CD14-positive monocyte (primary cell): ENCODE results near the gene CD93. TPM values are rescaled to one million over a fixed set of nuclear protein-coding genes. Genes with fewer than 3 reads are reported as not detected.

Experiments
- DNase-seq, 3 donors: peaks; one replicate each; pipeline ENCODE4 v3.0.0-alpha.2; 2011 to 2022
- H2AFZ ChIP-seq: 2 replicates; pipeline ENCODE4 v1.6.0; 2012; ENCODE audit warnings: mild to moderate bottlenecking, low read depth, low read length, inconsistent platforms; ENCODE audit not compliant: insufficient read depth, poor library complexity, severe bottlenecking
- H3K27ac ChIP-seq, 2 donors: 1 replicate in 1 of 2; 2 replicates in 1 of 2; pipeline ENCODE4 v1.5.1; 2012 to 2013; ENCODE audit warnings: low read length in 2 of 2, control low read depth in 1 of 2, inconsistent platforms in 1 of 2, low read depth in 1 of 2, mild to moderate bottlenecking in 1 of 2
- H3K27me3 ChIP-seq, 2 donors: one replicate each; pipeline versions ENCODE4 v1.6.0 to v1.6.1; 2011 to 2013; ENCODE audit warnings: low read length in 2 of 2; ENCODE audit not compliant: control insufficient read depth in 2 of 2, insufficient read depth in 2 of 2
- H3K36me3 ChIP-seq, 2 donors: replicated peaks in 1 of 2; 1 replicate in 1 of 2; 2 replicates in 1 of 2; pipeline versions ENCODE4 v1.5.1 to v1.6.1; 2012 to 2013; ENCODE audit warnings: low read length in 2 of 2, control low read depth in 1 of 2, inconsistent platforms in 1 of 2, mild to moderate bottlenecking in 1 of 2; ENCODE audit not compliant: insufficient read depth in 2 of 2, control insufficient read depth in 1 of 2
- H3K4me1 ChIP-seq, 2 donors: 1 replicate in 1 of 2; 2 replicates in 1 of 2; pipeline versions ENCODE4 v1.5.1 to v1.6.1; 2012 to 2013; ENCODE audit warnings: low read length in 2 of 2, control low read depth in 1 of 2, inconsistent platforms in 1 of 2, mild to moderate bottlenecking in 1 of 2, moderate library complexity in 1 of 2; ENCODE audit not compliant: insufficient read depth in 2 of 2, control insufficient read depth in 1 of 2
- H3K4me2 ChIP-seq: replicated peaks from 2 replicates; pipeline ENCODE3; 2012; ENCODE audit warnings: low read length, moderate library complexity, mild to moderate bottlenecking; ENCODE audit not compliant: poor library complexity, severe bottlenecking; ENCODE audit errors: extremely low read depth
- H3K4me3 ChIP-seq, 3 experiments: fragments of 200-600 bp in 1 of 3; sonication (generic) in 1 of 3; replicated peaks in 1 of 3; 1 replicate in 2 of 3; 2 replicates in 1 of 3; pipeline ENCODE4 v1.5.1; 2011 to 2013; ENCODE audit warnings: low read length in 3 of 3, mild to moderate bottlenecking in 3 of 3, control low read depth in 2 of 3, low read depth in 2 of 3, inconsistent platforms in 1 of 3, moderate library complexity in 1 of 3
- H3K79me2 ChIP-seq: 2 replicates; pipeline ENCODE4 v1.6.0; 2012; ENCODE audit warnings: mild to moderate bottlenecking, control low read depth, inconsistent platforms, low read length, moderate library complexity; ENCODE audit not compliant: insufficient read depth
- H3K9ac ChIP-seq: 2 replicates; pipeline ENCODE4 v1.6.0; 2017; ENCODE audit warnings: low read length, mild to moderate bottlenecking; ENCODE audit not compliant: insufficient read depth, poor library complexity, severe bottlenecking
- H3K9me3 ChIP-seq, 2 donors: replicated peaks in 1 of 2; 1 replicate in 1 of 2; 2 replicates in 1 of 2; pipeline versions ENCODE4 v1.5.1 to v1.6.1; 2012 to 2013; ENCODE audit warnings: low read length in 2 of 2, control low read depth in 1 of 2; ENCODE audit not compliant: control insufficient read depth in 1 of 2, insufficient read depth in 1 of 2
- H4K20me1 ChIP-seq: 2 replicates; pipeline ENCODE4 v1.6.0; 2012; ENCODE audit warnings: mild to moderate bottlenecking, low read length, control low read depth, moderate library complexity; ENCODE audit not compliant: insufficient read depth
- H3K27ac Mint-ChIP-seq, 7 donors: one replicate each; pipeline ENCODE4 v1.8.0; 2020; ENCODE audit warnings: mild to moderate bottlenecking in 7 of 7, mixed read lengths in 7 of 7, moderate library complexity in 6 of 7, inconsistent platforms in 2 of 7
- H3K27me3 Mint-ChIP-seq, 3 donors: one replicate each; pipeline ENCODE4 v1.8.0; 2021 to 2022; ENCODE audit warnings: low read depth in 3 of 3, mild to moderate bottlenecking in 3 of 3, mixed read lengths in 3 of 3, moderate library complexity in 3 of 3, inconsistent platforms in 1 of 3
- H3K36me3 Mint-ChIP-seq, 2 donors: one replicate each; pipeline ENCODE4 v1.8.0; 2020; ENCODE audit warnings: mixed read lengths in 2 of 2, inconsistent platforms in 1 of 2, mild to moderate bottlenecking in 1 of 2
- H3K4me1 Mint-ChIP-seq: one replicate; pipeline ENCODE4 v1.8.0; 2020; ENCODE audit warnings: mild to moderate bottlenecking, mixed read lengths
- H3K4me3 Mint-ChIP-seq, 2 donors: one replicate each; pipeline ENCODE4 v1.8.0; 2020; ENCODE audit warnings: mild to moderate bottlenecking in 2 of 2, mixed read lengths in 2 of 2, moderate library complexity in 1 of 2
- H3K9me3 Mint-ChIP-seq, 7 donors: one replicate each; pipeline ENCODE4 v1.8.0; 2020 to 2022; ENCODE audit warnings: mixed read lengths in 7 of 7, mild to moderate bottlenecking in 6 of 7, moderate library complexity in 6 of 7, inconsistent platforms in 2 of 7
- WGBS: methylation state at CpG from one replicate; pipeline ENCODE4 v1.1.5; 2013; ENCODE audit warnings: missing lambda C conversion rate; ENCODE audit not compliant: insufficient coverage; 5-methylcytosine and 5-hydroxymethylcytosine counted together
- intact Hi-C, 2 donors: fragments of 100-400 bp; cut with micrococcal nuclease; formaldehyde crosslinking; loops; one replicate each; pipeline versions ENCODE4 v1.15.0 to v1.15.1; 2023
- polyA minus RNA-seq: library from RNA; depleted of rRNA, polyadenylated mRNA; stranded (reverse); fragments of >200 nt; gene quantifications from 2 replicates; pipeline ENCODE4 v1.2.3, GENCODE V29; 2012
- polyA plus RNA-seq, 3 donors: library from polyadenylated mRNA; depleted of rRNA in 1 of 3; unstranded in 2 of 3; stranded (reverse) in 1 of 3; fragments of 300-500 nt in 2 of 3; fragments of >200 nt in 1 of 3; fragmentation: Illumina TruSeq in 2 of 3; gene quantifications; 1 replicate in 2 of 3; 2 replicates in 1 of 3; pipeline ENCODE4 v1.2.3, GENCODE V29; 2012 to 2021
- total RNA-seq, 12 experiments: library from RNA in 1 of 12; stranded (reverse) in 1 of 12; fragments of 120-200 nt in 1 of 12; gene quantifications; one replicate each; pipeline ENCODE4 v1.2.4 and lab custom pipeline; 2013 to 2026; ENCODE audit warnings: mixed read lengths in 6 of 12, inconsistent platforms in 1 of 12
- TF ChIP-seq, protein P1 (sequence below): fragments of 200-600 bp; IDR thresholded peaks from one replicate; pipeline ENCODE4 v1.8.0; 2022; ENCODE audit warnings: antibody characterized with exemption, mild to moderate bottlenecking

The CD93 gene, protein sequence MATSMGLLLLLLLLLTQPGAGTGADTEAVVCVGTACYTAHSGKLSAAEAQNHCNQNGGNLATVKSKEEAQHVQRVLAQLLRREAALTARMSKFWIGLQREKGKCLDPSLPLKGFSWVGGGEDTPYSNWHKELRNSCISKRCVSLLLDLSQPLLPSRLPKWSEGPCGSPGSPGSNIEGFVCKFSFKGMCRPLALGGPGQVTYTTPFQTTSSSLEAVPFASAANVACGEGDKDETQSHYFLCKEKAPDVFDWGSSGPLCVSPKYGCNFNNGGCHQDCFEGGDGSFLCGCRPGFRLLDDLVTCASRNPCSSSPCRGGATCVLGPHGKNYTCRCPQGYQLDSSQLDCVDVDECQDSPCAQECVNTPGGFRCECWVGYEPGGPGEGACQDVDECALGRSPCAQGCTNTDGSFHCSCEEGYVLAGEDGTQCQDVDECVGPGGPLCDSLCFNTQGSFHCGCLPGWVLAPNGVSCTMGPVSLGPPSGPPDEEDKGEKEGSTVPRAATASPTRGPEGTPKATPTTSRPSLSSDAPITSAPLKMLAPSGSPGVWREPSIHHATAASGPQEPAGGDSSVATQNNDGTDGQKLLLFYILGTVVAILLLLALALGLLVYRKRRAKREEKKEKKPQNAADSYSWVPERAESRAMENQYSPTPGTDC
- total RNA-seq (2013) = 251 TPM
- polyA plus RNA-seq (100 to 1,000 TPM in 1 of 3 donors, 10 to 100 TPM in 2; 26.0 to 170 (median 48.9) TPM), polyA minus RNA-seq (272 and 317 TPM in 2 replicates), total RNA-seq (lab: John Stamatoyannopoulos, UW) (319 to 1,021 (median 619) reads per million in 11 experiments)

DNA sequence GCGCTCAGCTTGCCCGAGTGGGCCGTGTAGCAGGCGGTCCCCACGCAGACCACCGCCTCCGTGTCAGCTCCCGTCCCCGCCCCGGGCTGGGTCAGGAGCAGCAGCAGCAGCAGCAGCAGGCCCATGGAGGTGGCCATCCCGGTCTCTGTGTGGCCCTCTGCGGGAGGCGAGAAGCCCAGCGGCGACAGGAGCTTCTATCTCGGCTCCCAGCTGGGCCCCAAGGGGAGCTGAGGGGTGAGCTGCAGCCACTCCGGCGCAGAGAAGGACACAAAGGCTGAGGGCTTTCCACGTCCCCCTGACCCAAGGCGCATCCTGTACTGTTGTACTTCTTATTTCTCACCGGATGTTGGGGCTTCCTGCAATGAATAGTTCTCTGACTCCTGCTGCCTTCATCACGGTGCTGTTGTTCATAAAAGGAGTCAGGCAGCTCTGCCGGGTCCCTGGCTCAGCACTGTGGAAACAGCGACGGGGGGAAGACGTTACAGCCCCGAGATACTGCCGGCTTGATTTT is at the start of gene CD93:
Gene CD93, minus strand, starts transcription at position 269 of the 511 bp plus-strand sequence. Its CDS starts 132 bp downstream, at position 137.
- H2AFZ ChIP-seq = no peak within 1 kb of the TSS

More for the DNA sequence above, at the start of gene CD93:
- DNase-seq = peak; percentile 85 to 94 (median 86)
- peaks cover under 1 to 18% of the 10 kb centered on the region in 2 donors for H3K36me3 ChIP-seq
- H3K4me3 ChIP-seq = peak within 1 kb of the TSS; percentile 31 to 88 (median 64)
- Mint-ChIP-seq H3K27ac (peak within 1 kb of the TSS; percentile 97 to 100 (median 98)), H3K27me3 (peaks cover 0 to 7% (median 0%) of the 10 kb centered on the region in 3 donors), H3K36me3 (peaks cover 36% of the 10 kb centered on the region in 2 donors), H3K4me1 (peaks cover 64% of the 10 kb centered on the region), H3K4me3 (peak within 1 kb of the TSS; percentile 94 to 97), H3K9me3 (no peaks in the 10 kb centered on the region)
- H3K9ac ChIP-seq = peak within 1 kb of the TSS; percentile 94
- H3K27me3 ChIP-seq = no peaks in the 10 kb centered on the region
- H3K4me2 ChIP-seq = peak within 1 kb of the TSS; percentile 95
- H4K20me1 ChIP-seq = peaks cover 28% of the 10 kb centered on the region
- H3K79me2 ChIP-seq = peaks cover 57% of the 10 kb centered on the region
- peaks cover 65 to 84% of the 10 kb centered on the region in 2 donors for H3K4me1 ChIP-seq
- WGBS = 11% methylated on average over 27 of the region's 28 CpGs
- peak within 1 kb of the TSS; percentile 96 to 97 for H3K27ac ChIP-seq
- H3K9me3 ChIP-seq = no peaks in the 10 kb centered on the region
- TF ChIP-seq, protein P1, sequence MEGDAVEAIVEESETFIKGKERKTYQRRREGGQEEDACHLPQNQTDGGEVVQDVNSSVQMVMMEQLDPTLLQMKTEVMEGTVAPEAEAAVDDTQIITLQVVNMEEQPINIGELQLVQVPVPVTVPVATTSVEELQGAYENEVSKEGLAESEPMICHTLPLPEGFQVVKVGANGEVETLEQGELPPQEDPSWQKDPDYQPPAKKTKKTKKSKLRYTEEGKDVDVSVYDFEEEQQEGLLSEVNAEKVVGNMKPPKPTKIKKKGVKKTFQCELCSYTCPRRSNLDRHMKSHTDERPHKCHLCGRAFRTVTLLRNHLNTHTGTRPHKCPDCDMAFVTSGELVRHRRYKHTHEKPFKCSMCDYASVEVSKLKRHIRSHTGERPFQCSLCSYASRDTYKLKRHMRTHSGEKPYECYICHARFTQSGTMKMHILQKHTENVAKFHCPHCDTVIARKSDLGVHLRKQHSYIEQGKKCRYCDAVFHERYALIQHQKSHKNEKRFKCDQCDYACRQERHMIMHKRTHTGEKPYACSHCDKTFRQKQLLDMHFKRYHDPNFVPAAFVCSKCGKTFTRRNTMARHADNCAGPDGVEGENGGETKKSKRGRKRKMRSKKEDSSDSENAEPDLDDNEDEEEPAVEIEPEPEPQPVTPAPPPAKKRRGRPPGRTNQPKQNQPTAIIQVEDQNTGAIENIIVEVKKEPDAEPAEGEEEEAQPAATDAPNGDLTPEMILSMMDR = no peak
- intact Hi-C loops = loop anchor here (5.0 to 10.0 kb wide), 5 partner anchors 34 to 149 kb away; no protein-coding TSS in a partner anchor
